ENCODE results near the gene SLC25A48.

SLC25A48 gene

GRCh38 chr5:135894789-135895188 lies 60.3 kb downstream of the SLC25A48 start:
- Histone ChIP-seq H3K79me2 (ENCODE audit: insufficient read depth, low read length) (no peaks in the 10 kb centered on the region), H3K9me2 (ENCODE audit: low read depth, low read length) (no peaks in the 10 kb centered on the region), H3K27ac (ENCODE audit: low read depth, low read length, poor library complexity, severe bottlenecking) (no peak overlapping the region)

GRCh38 chr5:135895474-135896006 lies 61.1 kb downstream of the SLC25A48 start, which contains the start of gene IL9:
TSS of gene IL9 (minus strand) at chr5:135895841. CDS start at chr5:135895816, 25 bp downstream.
- H3K4me1 ChIP-seq (ENCODE audit: insufficient read depth, low read length, severe bottlenecking): no peaks in the 10 kb centered on the region

More at GRCh38 chr5:135894789-135895188, 60.3 kb downstream of the SLC25A48 start:
- TF ChIP-seq CTCF (IDR thresholded peaks at IDR 0.05; ENCODE audit: low read length): no peak
- Histone ChIP-seq H4K20me1 (ENCODE audit: insufficient read depth, low read length) (no peaks in the 10 kb centered on the region), H3K36me3 (ENCODE audit: insufficient read depth, low read length) (no peaks in the 10 kb centered on the region), H3K27me3 (ENCODE audit: insufficient read depth, low read length) (no peaks in the 10 kb centered on the region), H3K9me3 (ENCODE audit: low read length) (no peaks in the 10 kb centered on the region), H3K4me3 (ENCODE audit: low read depth, low read length, poor library complexity, severe bottlenecking) (no peak overlapping the region), H3K4me2 (ENCODE audit: low read length) (no peak overlapping the region), H3K9ac (ENCODE audit: low read length) (no peak overlapping the region), H3K4me1 (ENCODE audit: insufficient read depth, low read length, severe bottlenecking) (no peaks in the 10 kb centered on the region), H3F3A (ENCODE audit: insufficient read depth, low read length) (no peaks in the 10 kb centered on the region), H2AFZ (ENCODE audit: low read length) (no peak overlapping the region)

GRCh38 chr5:135898651-135899050 lies 64.2 kb downstream of the SLC25A48 start:
- Histone ChIP-seq H3K9ac (ENCODE audit: low read length) (no peak overlapping the region), H3K9me3 (ENCODE audit: low read length) (no peaks in the 10 kb centered on the region), H3K79me2 (ENCODE audit: insufficient read depth, low read length) (no peaks in the 10 kb centered on the region), H3F3A (ENCODE audit: insufficient read depth, low read length) (no peaks in the 10 kb centered on the region), H3K27ac (ENCODE audit: low read depth, low read length, poor library complexity, severe bottlenecking) (no peak overlapping the region), H3K9me2 (ENCODE audit: low read depth, low read length) (no peaks in the 10 kb centered on the region), H3K27me3 (ENCODE audit: insufficient read depth, low read length) (no peaks in the 10 kb centered on the region), H3K4me1 (ENCODE audit: insufficient read depth, low read length, severe bottlenecking) (no peaks in the 10 kb centered on the region), H3K36me3 (ENCODE audit: insufficient read depth, low read length) (no peaks in the 10 kb centered on the region), H4K20me1 (ENCODE audit: insufficient read depth, low read length) (no peaks in the 10 kb centered on the region), H3K4me2 (ENCODE audit: low read length) (no peak overlapping the region), H2AFZ (ENCODE audit: low read length) (no peak overlapping the region), H3K4me3 (ENCODE audit: low read depth, low read length, poor library complexity, severe bottlenecking) (no peak overlapping the region)
- TF ChIP-seq CTCF (IDR thresholded peaks at IDR 0.05; ENCODE audit: low read length) (no peak), EZH2 (IDR thresholded peaks at IDR 0.05; ENCODE audit: borderline replicate concordance, low read length) (no peak)

More at GRCh38 chr5:135895474-135896006, 61.1 kb downstream of the SLC25A48 start, which contains the start of gene IL9:
- Histone ChIP-seq H3F3A (ENCODE audit: insufficient read depth, low read length) (no peaks in the 10 kb centered on the region), H3K9me2 (ENCODE audit: low read depth, low read length) (no peaks in the 10 kb centered on the region), H3K27me3 (ENCODE audit: insufficient read depth, low read length) (no peaks in the 10 kb centered on the region), H3K27ac (ENCODE audit: low read depth, low read length, poor library complexity, severe bottlenecking) (no peak within 1 kb of the TSS), H3K9me3 (ENCODE audit: low read length) (no peaks in the 10 kb centered on the region), H3K4me2 (ENCODE audit: low read length) (no peak within 1 kb of the TSS), H3K36me3 (ENCODE audit: insufficient read depth, low read length) (no peaks in the 10 kb centered on the region), H3K79me2 (ENCODE audit: insufficient read depth, low read length) (no peaks in the 10 kb centered on the region), H4K20me1 (ENCODE audit: insufficient read depth, low read length) (no peaks in the 10 kb centered on the region), H3K4me3 (ENCODE audit: low read depth, low read length, poor library complexity, severe bottlenecking) (no peak within 1 kb of the TSS), H3K9ac (ENCODE audit: low read length) (no peak within 1 kb of the TSS), H2AFZ (ENCODE audit: low read length) (no peak within 1 kb of the TSS)
- TF ChIP-seq CTCF (IDR thresholded peaks at IDR 0.05; ENCODE audit: low read length) (no peak), EZH2 (IDR thresholded peaks at IDR 0.05; ENCODE audit: borderline replicate concordance, low read length) (no peak)
